PC-9 (cell line): ENCODE data around the gene CCL4.

ENCODE experiments used
- CTCF ChIP-seq: fragments of 200-600 bp; sonication (generic); conservative IDR thresholded peaks from 2 replicates; pipeline ENCODE4 v1.6.1; 2017; ENCODE audit warnings: mixed run types, antibody characterized with exemption, mild to moderate bottlenecking, moderate library complexity
- EZH2 ChIP-seq: fragments of 200-600 bp; sonication (generic); IDR thresholded peaks from 2 replicates; pipeline ENCODE4 v1.8.0; 2017; ENCODE audit warnings: antibody characterized with exemption, low read depth

GRCh38 chr17:36089888-36090836 is 13.5 kb upstream of the CCL4 start, which contains the start of gene CCL3:
- TF ChIP-seq CTCF (no peak), EZH2 (no peak)
